C4-2B (cell line): Measurements from ENCODE around the gene PATJ.

Experiments
- CTCF ChIP-seq: fragments of 450-650 bp; conservative IDR thresholded peaks from 2 replicates; pipeline ENCODE4 v1.5.1; 2017; ENCODE audit warnings: mild to moderate bottlenecking
- ZFX ChIP-seq: fragments of 450-650 bp; IDR thresholded peaks from 2 replicates; pipeline ENCODE4 v1.6.1; 2017

- TF ChIP-seq CTCF (no peak), ZFX (no peak)
Measured at GRCh38 chr1:62043154-62043553, 300.9 kb downstream of the PATJ start.
